M059J (cell line): Measurements from ENCODE around the gene TNIP3. TPM values are rescaled to one million over a fixed set of nuclear protein-coding genes. Genes with fewer than 3 reads are reported as not detected.

Experiments
- total RNA-seq: library from RNA; depleted of rRNA; stranded (reverse); fragments of >200 nt; shearing (Covaris generic); gene quantifications from 2 replicates; pipeline ENCODE4 v1.2.3, GENCODE V29; 2014; rRNA removed

The TNIP3 gene
- total RNA-seq, 1 experiment from 2014 or later: 0.10 TPM

Other genes with a start within 250 kb of the TNIP3 start
- 6.4 and 8.6 TPM in 2 replicates for gene PRDM5, start 241.6 kb downstream of the TNIP3 start, total RNA-seq
- gene NDNF, start 91.8 kb downstream of the TNIP3 start, total RNA-seq: 0.37 TPM in 1 of 2 replicates, not detected in the other
- not detected in 2 replicates for gene QRFPR, start 216.7 kb upstream of the TNIP3 start, total RNA-seq